ENCODE results near the gene ANKRD10. TPM values are rescaled to one million over a fixed set of nuclear protein-coding genes. Genes with fewer than 3 reads are reported as not detected.

Gene ANKRD10
- total RNA-seq, 1 experiment from 2014 or later: 159 TPM

DNA sequence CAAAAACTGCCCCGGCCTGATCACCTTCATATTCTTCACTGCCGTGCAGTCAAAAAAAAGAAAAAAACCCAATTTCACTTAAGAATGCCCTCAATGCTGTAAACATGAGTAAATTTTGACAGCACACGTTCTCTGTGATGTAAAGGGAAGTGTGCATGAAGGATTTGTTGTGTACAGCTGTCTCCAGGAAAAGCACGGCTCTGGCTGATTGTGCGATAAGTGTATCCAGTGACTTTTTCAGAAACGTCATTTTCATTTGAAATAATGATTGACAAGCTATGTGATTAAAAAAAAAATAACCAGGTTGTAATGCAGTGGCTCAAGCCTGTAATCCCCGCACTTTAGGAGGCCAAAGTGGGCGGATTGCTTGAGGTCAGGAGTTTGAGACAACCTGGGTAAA lies 39.6 kb downstream of the ANKRD10 start:
- Histone ChIP-seq H4K91ac (ENCODE audit: insufficient read length, low read depth, low read length) (no peak overlapping the region), H3K14ac (ENCODE audit: insufficient read depth, low read length) (no peak overlapping the region), H3K56ac (ENCODE audit: insufficient read length, low read depth, low read length) (no peak overlapping the region), H2AFZ (ENCODE audit: low read length) (no peak overlapping the region), H3K79me1 (ENCODE audit: insufficient read depth, low read depth, low read length, poor library complexity, severe bottlenecking) (no peaks in the 10 kb centered on the region), H3K9me3 (ENCODE audit: control insufficient read depth, low read depth, low read length) (no peaks in the 10 kb centered on the region), H3K9ac (ENCODE audit: extremely low read depth, insufficient read length, low read length) (no peak overlapping the region), H3K18ac (ENCODE audit: insufficient read length, low read depth, low read length) (no peak overlapping the region), H3K4ac (ENCODE audit: low read depth, low read length) (no peak overlapping the region), H2AK5ac (ENCODE audit: insufficient read length, low read length) (no peak overlapping the region), H3K4me1 (ENCODE audit: insufficient read depth, low read length) (peaks cover 3% of the 10 kb centered on the region; the same call in 1 of the 2 replicates), H2BK20ac (ENCODE audit: low read depth, low read length, poor library complexity, severe bottlenecking) (no peak overlapping the region), H4K5ac (ENCODE audit: insufficient read length, low read depth, low read length) (no peak overlapping the region), H3K79me2 (ENCODE audit: insufficient read depth, low read length) (no peaks in the 10 kb centered on the region), H2BK12ac (ENCODE audit: insufficient read length, low read depth, low read length) (no peak overlapping the region), H3K4me2 (ENCODE audit: insufficient read depth, insufficient read length, low read length) (no peak overlapping the region), H2BK5ac (ENCODE audit: insufficient read length, low read length) (no peak overlapping the region), H3T11ph (ENCODE audit: low read length) (no peak overlapping the region), H3K27me3 (ENCODE audit: insufficient read depth, low read length) (no peaks in the 10 kb centered on the region), H3K23ac (ENCODE audit: insufficient read length, low read depth, low read length) (no peak overlapping the region), H3K23me2 (ENCODE audit: insufficient read length, low read depth, low read length, poor library complexity, severe bottlenecking) (no peaks in the 10 kb centered on the region), H2BK15ac (ENCODE audit: low read depth, low read length) (no peak overlapping the region), H4K20me1 (ENCODE audit: control insufficient read depth, insufficient read depth, insufficient read length) (no peaks in the 10 kb centered on the region), H3K27ac (ENCODE audit: insufficient read length, low read depth, low read length) (no peak overlapping the region), H2BK120ac (ENCODE audit: low read depth, low read length, poor library complexity, severe bottlenecking) (no peak overlapping the region), H4K8ac (replicated peaks; ENCODE audit: insufficient read length, low read depth, low read length) (no peak overlapping the region)
- H3K36me3 Mint-ChIP-seq (ENCODE audit: insufficient read depth in 1 of 3, low read depth in 3 of 3): peaks cover 0 to 3% (median 0%) of the 10 kb centered on the region in 3 experiments; a peak in 2 of 7 replicates
- H3K4me1 Mint-ChIP-seq: peaks cover 17 to 19% of the 10 kb centered on the region in 2 experiments
- 0 out of 5 replicates have a peak, but pooled peaks cover 0 to 2% of the 10 kb centered on the region in 2 experiments for H3K9me3 Mint-ChIP-seq
- no peak for DNase-seq
- peak overlapping the region in 1 of 2 experiments; percentile 71; a peak in 1 of 5 replicates for H3K4me3 Mint-ChIP-seq
- TF ChIP-seq, protein P1, sequence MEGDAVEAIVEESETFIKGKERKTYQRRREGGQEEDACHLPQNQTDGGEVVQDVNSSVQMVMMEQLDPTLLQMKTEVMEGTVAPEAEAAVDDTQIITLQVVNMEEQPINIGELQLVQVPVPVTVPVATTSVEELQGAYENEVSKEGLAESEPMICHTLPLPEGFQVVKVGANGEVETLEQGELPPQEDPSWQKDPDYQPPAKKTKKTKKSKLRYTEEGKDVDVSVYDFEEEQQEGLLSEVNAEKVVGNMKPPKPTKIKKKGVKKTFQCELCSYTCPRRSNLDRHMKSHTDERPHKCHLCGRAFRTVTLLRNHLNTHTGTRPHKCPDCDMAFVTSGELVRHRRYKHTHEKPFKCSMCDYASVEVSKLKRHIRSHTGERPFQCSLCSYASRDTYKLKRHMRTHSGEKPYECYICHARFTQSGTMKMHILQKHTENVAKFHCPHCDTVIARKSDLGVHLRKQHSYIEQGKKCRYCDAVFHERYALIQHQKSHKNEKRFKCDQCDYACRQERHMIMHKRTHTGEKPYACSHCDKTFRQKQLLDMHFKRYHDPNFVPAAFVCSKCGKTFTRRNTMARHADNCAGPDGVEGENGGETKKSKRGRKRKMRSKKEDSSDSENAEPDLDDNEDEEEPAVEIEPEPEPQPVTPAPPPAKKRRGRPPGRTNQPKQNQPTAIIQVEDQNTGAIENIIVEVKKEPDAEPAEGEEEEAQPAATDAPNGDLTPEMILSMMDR (conservative IDR thresholded peaks at IDR 0.05): no peak
- no peak overlapping the region for H3K27ac Mint-ChIP-seq
- no CpG with 5 or more reads among the region's 8 CpGs for WGBS (ENCODE audit: extremely low coverage, insufficient read length, low lambda C conversion rate)
- peaks cover 4% of the 10 kb centered on the region for H3K27me3 Mint-ChIP-seq (ENCODE audit: low read depth)
